ENCODE data around the gene LAMC2. TPM values are rescaled to one million over a fixed set of nuclear protein-coding genes. Genes with fewer than 3 reads are reported as not detected.

The LAMC2 gene
- total and polyA plus RNA-seq, 4 donors = 0.90 to 1.2 (median 0.96) TPM

DNA sequence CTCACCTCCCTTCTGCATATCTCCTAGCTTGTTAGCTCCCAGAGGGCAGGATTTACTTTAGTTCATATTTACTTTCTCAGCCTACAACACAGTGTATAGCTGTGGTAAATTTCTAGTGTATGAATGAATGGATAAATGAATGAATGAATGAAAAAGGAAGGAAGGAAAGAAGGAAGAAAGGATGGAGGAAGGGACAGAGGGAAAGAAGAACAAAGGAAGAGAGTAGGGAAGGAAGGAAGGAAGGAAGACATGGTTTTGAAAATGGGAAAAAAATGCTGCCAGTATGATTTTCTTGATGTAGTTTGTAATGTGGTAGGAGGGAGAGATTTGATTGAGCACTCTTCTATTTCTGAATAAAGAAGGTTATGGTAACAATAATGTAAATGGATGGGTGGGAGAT, 47.0 kb downstream of the LAMC2 start:
- intact Hi-C loops (cut with DNase I) = loop anchor here (5.0 to 10.0 kb wide), 5 partner anchors 51 to 271 kb away; partner anchors contain the start of gene LAMC1 (in 1 of the 2)
- no peak overlapping the region for H3K27ac ChIP-seq (ENCODE audit: low read depth in 1 of 2, low read length in 2 of 2)
- no peaks in the 10 kb centered on the region for H3K4me1 ChIP-seq (ENCODE audit: control insufficient read depth in 1 of 2, insufficient read depth in 2 of 2, low read length in 2 of 2)
- H3K4me3 ChIP-seq (ENCODE audit: low read length in 2 of 2) = no peak overlapping the region
- no peaks in the 10 kb centered on the region for H3K9me3 ChIP-seq (ENCODE audit: control insufficient read depth, low read length)
- H3K27me3 ChIP-seq (ENCODE audit: control insufficient read depth in 1 of 2, insufficient read depth in 2 of 2, low read length in 1 of 2) = no peaks in the 10 kb centered on the region
- DNase-seq (no peak), ATAC-seq (ENCODE audit: low FRiP score) (no peak)
- no peaks in the 10 kb centered on the region for H3K36me3 ChIP-seq (ENCODE audit: control insufficient read depth in 1 of 2, insufficient read depth in 2 of 2, low read length in 1 of 2)

- DNase-seq (peak in 1 of 2 donors; percentile 78), ATAC-seq (ENCODE audit: low FRiP score) (peak; percentile 90)
- no peaks in the 10 kb centered on the region for H3K27me3 ChIP-seq (ENCODE audit: control insufficient read depth in 1 of 2, insufficient read depth in 2 of 2, low read length in 1 of 2)
- intact Hi-C loops (cut with DNase I) = loop anchor here (5.0 to 10.0 kb wide), 5 partner anchors 53 to 273 kb away; partner anchors contain the start of gene LAMC1 (in 1 of the 2)
- no peaks in the 10 kb centered on the region for H3K4me1 ChIP-seq (ENCODE audit: control insufficient read depth in 1 of 2, insufficient read depth in 2 of 2, low read length in 2 of 2)
- no peaks in the 10 kb centered on the region for H3K36me3 ChIP-seq (ENCODE audit: control insufficient read depth in 1 of 2, insufficient read depth in 2 of 2, low read length in 1 of 2)
- peak overlapping the region in 1 of 2 donors; percentile 94 for H3K27ac ChIP-seq (ENCODE audit: low read depth in 1 of 2, low read length in 2 of 2)
- H3K9me3 ChIP-seq (ENCODE audit: control insufficient read depth, low read length) = no peaks in the 10 kb centered on the region
- WGBS, 2 donors = 12 to 15% methylated on average over 15 of the region's 15 CpGs
- H3K4me3 ChIP-seq (ENCODE audit: low read length in 2 of 2) = peak overlapping the region; percentile 16 to 68
Observed at GRCh38 chr1:183234660-183235476, 48.8 kb downstream of the LAMC2 start.

GRCh38 chr1:183235503-183235902, 49.4 kb downstream of the LAMC2 start:
- no peak overlapping the region for H3K27ac ChIP-seq (ENCODE audit: low read depth in 1 of 2, low read length in 2 of 2)
- intact Hi-C loops (cut with DNase I) = loop anchor here (10.0 kb wide), 2 partner anchors 79 to 101 kb away; no protein-coding TSS in a partner anchor
- ATAC-seq (ENCODE audit: low FRiP score) (no peak), DNase-seq (no peak)
- WGBS, 2 donors = 85 to 87% methylated on average over 14 of the region's 14 CpGs
- no peaks in the 10 kb centered on the region for H3K9me3 ChIP-seq (ENCODE audit: control insufficient read depth, low read length)
- H3K4me1 ChIP-seq (ENCODE audit: control insufficient read depth in 1 of 2, insufficient read depth in 2 of 2, low read length in 2 of 2) = no peaks in the 10 kb centered on the region
- no peaks in the 10 kb centered on the region for H3K27me3 ChIP-seq (ENCODE audit: control insufficient read depth in 1 of 2, insufficient read depth in 2 of 2, low read length in 1 of 2)
- no peaks in the 10 kb centered on the region for H3K36me3 ChIP-seq (ENCODE audit: control insufficient read depth in 1 of 2, insufficient read depth in 2 of 2, low read length in 1 of 2)
- no peak overlapping the region for H3K4me3 ChIP-seq (ENCODE audit: low read length in 2 of 2)

DNA sequence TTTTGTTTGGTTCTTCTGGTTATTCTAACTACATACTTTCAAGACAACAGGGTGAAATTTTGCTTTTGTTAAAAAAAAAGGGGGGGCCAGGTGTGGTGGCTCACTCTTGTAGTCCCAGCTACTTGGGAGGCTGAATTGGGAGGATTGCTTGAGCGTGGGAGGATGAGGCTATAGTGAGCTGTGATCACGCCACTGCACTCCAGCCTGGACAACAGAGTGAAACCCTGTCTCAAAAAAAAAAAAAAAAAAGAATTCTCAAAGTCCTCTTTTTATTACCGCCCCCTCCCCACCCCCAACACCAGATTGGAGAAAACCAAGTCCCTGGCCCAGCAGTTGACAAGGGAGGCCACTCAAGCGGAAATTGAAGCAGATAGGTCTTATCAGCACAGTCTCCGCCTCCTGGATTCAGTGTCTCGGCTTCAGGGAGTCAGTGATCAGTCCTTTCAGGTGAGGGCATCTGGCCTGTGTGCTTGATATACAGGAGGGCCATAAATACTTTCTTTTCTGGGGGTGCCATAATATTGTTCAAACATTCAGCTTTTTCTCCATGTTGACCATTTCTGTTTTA, 50.2 kb downstream of the LAMC2 start:
- 89 to 91% methylated on average over 6 of the region's 6 CpGs for WGBS, 2 donors
- no peaks in the 10 kb centered on the region for H3K36me3 ChIP-seq (ENCODE audit: control insufficient read depth in 1 of 2, insufficient read depth in 2 of 2, low read length in 1 of 2)
- no peaks in the 10 kb centered on the region for H3K9me3 ChIP-seq (ENCODE audit: control insufficient read depth, low read length)
- ATAC-seq (ENCODE audit: low FRiP score) (no peak), DNase-seq (no peak)
- no peak overlapping the region for H3K27ac ChIP-seq (ENCODE audit: low read depth in 1 of 2, low read length in 2 of 2)
- no peak overlapping the region for H3K4me3 ChIP-seq (ENCODE audit: low read length in 2 of 2)
- H3K27me3 ChIP-seq (ENCODE audit: control insufficient read depth in 1 of 2, insufficient read depth in 2 of 2, low read length in 1 of 2) = no peaks in the 10 kb centered on the region
- no peaks in the 10 kb centered on the region for H3K4me1 ChIP-seq (ENCODE audit: control insufficient read depth in 1 of 2, insufficient read depth in 2 of 2, low read length in 2 of 2)
- intact Hi-C loops (cut with DNase I) = loop anchor here (10.0 kb wide), 2 partner anchors 79 to 101 kb away; no protein-coding TSS in a partner anchor

- Histone ChIP-seq H3K27me3 (ENCODE audit: control insufficient read depth in 1 of 2, insufficient read depth in 2 of 2, low read length in 1 of 2) (no peaks in the 10 kb centered on the region), H3K4me1 (ENCODE audit: control insufficient read depth in 1 of 2, insufficient read depth in 2 of 2, low read length in 2 of 2) (no peaks in the 10 kb centered on the region), H3K27ac (ENCODE audit: low read depth in 1 of 2, low read length in 2 of 2) (no peak overlapping the region), H3K9me3 (ENCODE audit: control insufficient read depth, low read length) (no peaks in the 10 kb centered on the region), H3K4me3 (ENCODE audit: low read length in 2 of 2) (no peak overlapping the region), H3K36me3 (ENCODE audit: control insufficient read depth in 1 of 2, insufficient read depth in 2 of 2, low read length in 1 of 2) (no peaks in the 10 kb centered on the region)
- DNase-seq (no peak), ATAC-seq (ENCODE audit: low FRiP score) (no peak)
- intact Hi-C loops (cut with DNase I) = loop anchor here (10.0 kb wide), 2 partner anchors 78 to 102 kb away; no protein-coding TSS in a partner anchor
- WGBS, 2 donors = 95 to 98% methylated on average over 2 of the region's 2 CpGs
Observed at GRCh38 chr1:183237046-183237445, 51.0 kb downstream of the LAMC2 start.

DNA sequence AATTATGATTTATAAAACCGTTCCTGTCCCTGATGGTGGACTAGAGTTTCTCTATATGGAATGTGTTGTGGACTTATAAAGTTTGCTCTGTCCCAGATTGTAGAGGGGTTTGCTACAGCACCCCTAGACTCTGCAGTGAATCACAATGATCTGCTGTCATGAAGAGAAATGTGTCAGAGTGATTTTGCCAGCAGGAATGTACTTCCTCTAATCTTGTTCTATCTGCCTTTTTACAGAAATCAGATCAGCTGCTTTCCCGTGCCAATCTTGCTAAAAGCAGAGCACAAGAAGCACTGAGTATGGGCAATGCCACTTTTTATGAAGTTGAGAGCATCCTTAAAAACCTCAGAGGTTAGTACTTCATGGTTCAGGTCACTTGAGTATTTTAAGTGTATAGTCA, 52.0 kb downstream of the LAMC2 start:
- intact Hi-C loops (cut with DNase I) = loop anchor here (10.0 kb wide), 2 partner anchors 77 to 103 kb away; no protein-coding TSS in a partner anchor
- 77 to 83% methylated on average over 2 of the region's 2 CpGs for WGBS, 2 donors
- Histone ChIP-seq H3K9me3 (ENCODE audit: control insufficient read depth, low read length) (no peaks in the 10 kb centered on the region), H3K4me3 (ENCODE audit: low read length in 2 of 2) (no peak overlapping the region), H3K27ac (ENCODE audit: low read depth in 1 of 2, low read length in 2 of 2) (no peak overlapping the region), H3K27me3 (ENCODE audit: control insufficient read depth in 1 of 2, insufficient read depth in 2 of 2, low read length in 1 of 2) (no peaks in the 10 kb centered on the region), H3K36me3 (ENCODE audit: control insufficient read depth in 1 of 2, insufficient read depth in 2 of 2, low read length in 1 of 2) (no peaks in the 10 kb centered on the region), H3K4me1 (ENCODE audit: control insufficient read depth in 1 of 2, insufficient read depth in 2 of 2, low read length in 2 of 2) (no peaks in the 10 kb centered on the region)
- ATAC-seq (ENCODE audit: low FRiP score) = no peak
- DNase-seq = no peak

DNA sequence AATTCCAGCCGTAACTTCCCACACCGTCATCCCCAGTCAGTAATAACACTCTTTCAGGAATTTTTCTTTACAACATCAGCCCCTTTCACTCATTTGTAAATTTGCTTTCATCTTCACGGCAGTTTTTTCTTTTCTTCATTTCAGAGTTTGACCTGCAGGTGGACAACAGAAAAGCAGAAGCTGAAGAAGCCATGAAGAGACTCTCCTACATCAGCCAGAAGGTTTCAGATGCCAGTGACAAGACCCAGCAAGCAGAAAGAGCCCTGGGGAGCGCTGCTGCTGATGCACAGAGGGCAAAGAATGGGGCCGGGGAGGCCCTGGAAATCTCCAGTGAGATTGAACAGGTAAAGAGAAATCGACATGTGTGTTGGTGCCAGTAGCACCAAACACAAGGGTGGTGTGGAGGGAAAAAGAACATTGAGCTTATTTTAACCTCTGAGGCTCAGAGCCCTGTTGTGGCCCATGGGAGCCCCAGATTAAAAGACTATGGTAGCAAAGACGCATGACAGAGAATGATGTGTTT, 53.2 kb downstream of the LAMC2 start:
- DNase-seq = no peak
- no peaks in the 10 kb centered on the region for H3K4me1 ChIP-seq (ENCODE audit: control insufficient read depth in 1 of 2, insufficient read depth in 2 of 2, low read length in 2 of 2)
- ATAC-seq (ENCODE audit: low FRiP score) = no peak
- H3K4me3 ChIP-seq (ENCODE audit: low read length in 2 of 2) = no peak overlapping the region
- no peaks in the 10 kb centered on the region for H3K36me3 ChIP-seq (ENCODE audit: control insufficient read depth in 1 of 2, insufficient read depth in 2 of 2, low read length in 1 of 2)
- no peaks in the 10 kb centered on the region for H3K9me3 ChIP-seq (ENCODE audit: control insufficient read depth, low read length)
- intact Hi-C loops (cut with DNase I) = loop anchor here (10.0 kb wide), 2 partner anchors 76 to 104 kb away; no protein-coding TSS in a partner anchor
- 91 to 96% methylated on average over 7 of the region's 7 CpGs for WGBS, 2 donors
- H3K27me3 ChIP-seq (ENCODE audit: control insufficient read depth in 1 of 2, insufficient read depth in 2 of 2, low read length in 1 of 2) = no peaks in the 10 kb centered on the region
- no peak overlapping the region for H3K27ac ChIP-seq (ENCODE audit: low read depth in 1 of 2, low read length in 2 of 2)

DNA sequence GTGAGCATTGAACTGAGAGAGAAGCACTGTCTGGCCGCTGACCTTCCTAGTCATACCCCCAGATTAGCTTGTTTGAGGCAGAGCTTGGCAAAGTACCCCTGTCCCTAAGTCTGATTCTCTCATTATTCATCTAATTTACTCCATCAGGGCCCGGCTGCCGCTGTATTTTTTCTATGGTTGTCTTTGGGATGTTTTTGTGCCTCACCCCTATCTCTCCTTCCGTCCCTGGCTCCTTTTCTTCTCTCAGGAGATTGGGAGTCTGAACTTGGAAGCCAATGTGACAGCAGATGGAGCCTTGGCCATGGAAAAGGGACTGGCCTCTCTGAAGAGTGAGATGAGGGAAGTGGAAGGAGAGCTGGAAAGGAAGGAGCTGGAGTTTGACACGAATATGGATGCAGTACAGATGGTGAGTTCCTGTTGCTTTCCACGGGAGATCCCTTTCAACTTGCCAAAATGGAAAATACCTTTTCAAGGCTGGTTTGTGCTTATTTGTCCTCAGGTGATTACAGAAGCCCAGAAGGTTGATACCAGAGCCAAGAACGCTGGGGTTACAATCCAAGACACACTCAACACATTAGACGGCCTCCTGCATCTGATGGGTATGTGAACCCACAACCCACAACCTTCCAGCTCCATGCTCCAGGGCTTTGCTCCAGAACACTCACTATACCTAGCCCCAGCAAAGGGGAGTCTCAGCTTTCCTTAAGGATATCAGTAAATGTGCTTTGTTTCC, 53.9 kb downstream of the LAMC2 start:
- H3K27ac ChIP-seq (ENCODE audit: low read depth in 1 of 2, low read length in 2 of 2) = no peak overlapping the region
- WGBS, 2 donors = 73 to 74% methylated on average over 8 of the region's 8 CpGs

More for the DNA sequence above, 53.9 kb downstream of the LAMC2 start:
- ATAC-seq (ENCODE audit: low FRiP score) (peak; percentile 12), DNase-seq (no peak)
- no peaks in the 10 kb centered on the region for H3K9me3 ChIP-seq (ENCODE audit: control insufficient read depth, low read length)
- H3K27me3 ChIP-seq (ENCODE audit: control insufficient read depth in 1 of 2, insufficient read depth in 2 of 2, low read length in 1 of 2) = no peaks in the 10 kb centered on the region
- no peaks in the 10 kb centered on the region for H3K36me3 ChIP-seq (ENCODE audit: control insufficient read depth in 1 of 2, insufficient read depth in 2 of 2, low read length in 1 of 2)
- intact Hi-C loops (cut with DNase I) = loop anchor here (10.0 kb wide), 2 partner anchors 75 to 105 kb away; no protein-coding TSS in a partner anchor
- H3K4me1 ChIP-seq (ENCODE audit: control insufficient read depth in 1 of 2, insufficient read depth in 2 of 2, low read length in 2 of 2) = no peaks in the 10 kb centered on the region
- no peak overlapping the region for H3K4me3 ChIP-seq (ENCODE audit: low read length in 2 of 2)

Measured in aorta (tissue), 5 donors.